Hepatocyte (in vitro differentiated cells): ENCODE results near the gene SPRR2D.
"Not testable (repeated sequence)": the region's sequence is repeated elsewhere in the genome, so short reads cannot be mapped to it uniquely, and the experiment has no call there.

Source experiments
- EZH2 ChIP-seq: fragments of 200-600 bp; sonication (generic); IDR thresholded peaks from 2 replicates; pipeline ENCODE4 v1.6.1; 2016; ENCODE audit warnings: antibody characterized with exemption, mild to moderate bottlenecking, borderline replicate concordance
- TF ChIP-seq, protein P1 (sequence below): fragments of 200-600 bp; sonication (generic); IDR thresholded peaks from 2 replicates; pipeline ENCODE4 v1.5.1; 2016; ENCODE audit warnings: antibody characterized with exemption, mild to moderate bottlenecking; ENCODE audit not compliant: poor library complexity

DNA sequence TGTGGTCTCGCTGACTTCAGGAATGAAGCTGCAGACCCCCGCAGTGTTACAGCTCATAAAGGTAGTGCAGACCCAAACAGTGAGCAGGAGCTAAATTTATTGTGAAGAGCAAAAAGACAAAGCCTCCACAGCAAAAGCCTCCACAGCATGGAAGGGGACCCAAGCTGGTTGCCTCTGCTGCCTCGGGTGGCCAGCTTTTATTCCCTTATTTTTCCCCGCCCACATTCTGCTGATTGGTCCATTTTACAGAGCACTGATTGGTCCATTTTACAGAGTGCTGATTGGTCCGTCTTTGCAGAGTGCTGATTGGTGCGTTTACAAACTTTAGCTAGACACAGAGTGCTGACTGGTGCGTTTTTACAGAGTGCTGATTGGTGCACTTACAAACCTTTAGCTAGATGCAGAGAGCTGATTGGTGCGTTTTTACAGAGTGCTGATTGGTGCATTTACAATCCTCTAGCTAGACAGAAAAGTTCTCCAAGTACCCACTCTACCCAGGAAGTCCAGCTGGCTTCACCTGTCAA, 29.6 kb downstream of the SPRR2D start:
- TF ChIP-seq, protein P1, sequence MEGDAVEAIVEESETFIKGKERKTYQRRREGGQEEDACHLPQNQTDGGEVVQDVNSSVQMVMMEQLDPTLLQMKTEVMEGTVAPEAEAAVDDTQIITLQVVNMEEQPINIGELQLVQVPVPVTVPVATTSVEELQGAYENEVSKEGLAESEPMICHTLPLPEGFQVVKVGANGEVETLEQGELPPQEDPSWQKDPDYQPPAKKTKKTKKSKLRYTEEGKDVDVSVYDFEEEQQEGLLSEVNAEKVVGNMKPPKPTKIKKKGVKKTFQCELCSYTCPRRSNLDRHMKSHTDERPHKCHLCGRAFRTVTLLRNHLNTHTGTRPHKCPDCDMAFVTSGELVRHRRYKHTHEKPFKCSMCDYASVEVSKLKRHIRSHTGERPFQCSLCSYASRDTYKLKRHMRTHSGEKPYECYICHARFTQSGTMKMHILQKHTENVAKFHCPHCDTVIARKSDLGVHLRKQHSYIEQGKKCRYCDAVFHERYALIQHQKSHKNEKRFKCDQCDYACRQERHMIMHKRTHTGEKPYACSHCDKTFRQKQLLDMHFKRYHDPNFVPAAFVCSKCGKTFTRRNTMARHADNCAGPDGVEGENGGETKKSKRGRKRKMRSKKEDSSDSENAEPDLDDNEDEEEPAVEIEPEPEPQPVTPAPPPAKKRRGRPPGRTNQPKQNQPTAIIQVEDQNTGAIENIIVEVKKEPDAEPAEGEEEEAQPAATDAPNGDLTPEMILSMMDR, result not testable (repeated sequence)
- not testable (repeated sequence) for TF ChIP-seq EZH2
